Mesenchymal stem cell (in vitro differentiated cells and primary cell): ENCODE results near the gene C1orf167.

Experiments
- DNase-seq: peaks from one replicate; pipeline ENCODE4 v3.0.0-alpha.2; 2013
- H2AFZ ChIP-seq: one replicate; pipeline ENCODE4 v1.6.1; 2013; ENCODE audit warnings: low read depth, mild to moderate bottlenecking, control low read depth, inconsistent platforms, low read length, moderate library complexity
- H2AK5ac ChIP-seq: 2 replicates; pipeline ENCODE4 v1.6.1; 2013; ENCODE audit warnings: low read length, moderate library complexity, mild to moderate bottlenecking, inconsistent platforms; ENCODE audit not compliant: severe bottlenecking
- H2BK120ac ChIP-seq: one replicate; pipeline ENCODE4 v1.6.1; 2013; ENCODE audit warnings: low read depth, mild to moderate bottlenecking, inconsistent platforms, low read length, moderate library complexity
- H2BK12ac ChIP-seq, 2 experiments: one replicate each; pipeline ENCODE4 v1.6.1; 2013; ENCODE audit warnings: inconsistent platforms in 2 of 2, low read length in 2 of 2, mild to moderate bottlenecking in 2 of 2, moderate library complexity in 2 of 2, control low read depth in 1 of 2
- H2BK15ac ChIP-seq: one replicate; pipeline ENCODE4 v1.6.1; 2013; ENCODE audit warnings: mild to moderate bottlenecking, low read depth, inconsistent platforms; ENCODE audit not compliant: poor library complexity, severe bottlenecking
- H2BK5ac ChIP-seq: 2 replicates; pipeline ENCODE4 v1.6.1; 2013; ENCODE audit warnings: low read depth, mild to moderate bottlenecking, low read length, control low read depth, inconsistent platforms; ENCODE audit not compliant: poor library complexity, severe bottlenecking
- H3K14ac ChIP-seq, 2 experiments: one replicate each; pipeline ENCODE4 v1.6.1; 2013; ENCODE audit warnings: inconsistent platforms in 2 of 2, low read length in 2 of 2, control low read depth in 1 of 2, mild to moderate bottlenecking in 1 of 2, moderate library complexity in 1 of 2
- H3K18ac ChIP-seq, 2 experiments: one replicate each; pipeline ENCODE4 v1.6.1; 2013; ENCODE audit warnings: inconsistent platforms in 2 of 2, low read length in 2 of 2, control low read depth in 1 of 2, low read depth in 1 of 2, mild to moderate bottlenecking in 1 of 2
- H3K23ac ChIP-seq, 2 experiments: one replicate each; pipeline ENCODE4 v1.6.1; 2013; ENCODE audit warnings: inconsistent platforms in 2 of 2, low read length in 2 of 2, mild to moderate bottlenecking in 2 of 2, moderate library complexity in 2 of 2, control low read depth in 1 of 2
- H3K27ac ChIP-seq: 2 replicates; pipeline ENCODE4 v1.5.1; 2013; ENCODE audit warnings: mild to moderate bottlenecking, moderate library complexity, low read length, control low read depth, inconsistent platforms; ENCODE audit not compliant: poor library complexity, severe bottlenecking
- H3K27me3 ChIP-seq, 2 experiments: 2 replicates each; pipeline versions ENCODE4 v1.6.1 to v1.7.0; 2013; ENCODE audit warnings: low read length in 2 of 2, mild to moderate bottlenecking in 2 of 2, moderate library complexity in 2 of 2, control low read depth in 1 of 2, inconsistent platforms in 1 of 2; ENCODE audit not compliant: control insufficient read depth in 1 of 2, insufficient read depth in 1 of 2
- H3K36me3 ChIP-seq, 2 experiments: 2 replicates each; pipeline versions ENCODE4 v1.6.1 to v1.7.0; 2013; ENCODE audit warnings: low read length in 2 of 2, control low read depth in 1 of 2, inconsistent platforms in 1 of 2, low read depth in 1 of 2, mild to moderate bottlenecking in 1 of 2; ENCODE audit not compliant: insufficient read depth in 2 of 2, control insufficient read depth in 1 of 2
- H3K4ac ChIP-seq, 2 experiments: one replicate each; pipeline ENCODE4 v1.6.1; 2013; ENCODE audit warnings: inconsistent platforms in 2 of 2, low read length in 2 of 2, mild to moderate bottlenecking in 2 of 2, moderate library complexity in 2 of 2, control low read depth in 1 of 2, low read depth in 1 of 2
- H3K4me1 ChIP-seq: 2 replicates; pipeline ENCODE4 v1.6.1; 2013; ENCODE audit warnings: low read depth, low read length, control low read depth; ENCODE audit not compliant: control insufficient read depth, insufficient read depth
- H3K4me2 ChIP-seq: 2 replicates; pipeline ENCODE4 v1.6.1; 2013; ENCODE audit warnings: low read length, mild to moderate bottlenecking, inconsistent platforms; ENCODE audit not compliant: poor library complexity, severe bottlenecking
- H3K4me3 ChIP-seq, 2 experiments: 2 replicates each; pipeline versions ENCODE4 v1.5.1 to v1.7.0; 2013; ENCODE audit warnings: low read length in 2 of 2, mild to moderate bottlenecking in 2 of 2, control low read depth in 1 of 2, low read depth in 1 of 2; ENCODE audit not compliant: insufficient read depth in 1 of 2
- H3K79me1 ChIP-seq: replicated peaks from 2 replicates; pipeline ENCODE4 v1.6.1; 2013; ENCODE audit warnings: mild to moderate bottlenecking, control low read depth, low read length, inconsistent platforms; ENCODE audit not compliant: poor library complexity, severe bottlenecking
- H3K9ac ChIP-seq: 2 replicates; pipeline ENCODE4 v1.7.0; 2013; ENCODE audit warnings: mild to moderate bottlenecking, low read length, moderate library complexity
- H3K9me3 ChIP-seq: 2 replicates; pipeline ENCODE4 v1.7.0; 2013; ENCODE audit warnings: mild to moderate bottlenecking, low read length; ENCODE audit not compliant: control insufficient read depth
- H4K8ac ChIP-seq: one replicate; pipeline ENCODE4 v1.6.1; 2013; ENCODE audit warnings: inconsistent platforms, mild to moderate bottlenecking, low read length, moderate library complexity
- H4K91ac ChIP-seq: one replicate; pipeline ENCODE4 v1.6.1; 2013; ENCODE audit warnings: mild to moderate bottlenecking, low read length, inconsistent platforms
- WGBS: methylation state at CpG from one replicate; pipeline ENCODE4 v1.1.7; 2013; ENCODE audit warnings: mixed read lengths; 5-methylcytosine and 5-hydroxymethylcytosine counted together

The C1orf167 gene

DNA sequence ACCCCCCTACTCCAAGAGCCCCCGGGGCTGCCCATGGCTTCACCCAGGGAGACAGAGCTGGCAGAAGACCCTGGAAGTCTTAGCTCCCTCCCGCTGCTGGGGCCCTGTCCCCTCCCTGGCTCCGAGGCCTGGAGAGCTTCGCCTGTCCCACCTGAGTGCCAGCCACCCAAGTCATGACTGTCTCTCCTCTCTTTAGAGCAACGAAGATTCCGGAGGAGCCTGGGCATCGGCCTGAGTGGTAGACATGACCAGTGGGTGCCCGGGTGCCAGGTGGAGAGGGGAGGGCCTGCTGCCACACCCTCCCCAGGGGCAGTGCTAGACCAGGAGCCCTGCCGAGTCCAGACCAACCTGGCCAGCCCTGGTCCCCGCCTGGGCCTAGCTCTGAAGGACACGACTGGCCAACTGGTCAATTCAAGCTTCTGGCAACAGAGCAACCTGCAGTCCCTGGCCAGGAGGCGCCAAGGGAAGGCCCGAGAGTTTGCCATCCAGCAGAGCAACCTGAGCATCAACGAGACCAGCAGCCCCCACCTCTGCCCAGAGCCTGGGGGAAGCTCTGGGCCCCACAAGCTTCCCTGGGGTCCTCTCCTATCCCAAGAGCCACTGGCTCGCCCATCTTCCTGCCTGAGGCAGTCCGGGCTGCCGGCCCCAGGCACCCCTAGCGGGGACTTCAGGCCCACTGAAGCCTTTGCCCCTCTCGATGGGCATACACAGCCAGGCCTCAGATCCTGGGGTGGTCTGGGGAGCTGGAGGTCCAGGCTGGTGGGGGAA, 3.9 kb downstream of the C1orf167 start:
- Histone ChIP-seq H3K9me3 (no peaks in the 10 kb centered on the region), H2BK15ac (no peak overlapping the region), H3K4me3 (peak overlapping the region in 1 of 2 experiments; percentile 14), H3K4ac (no peak overlapping the region), H3K9ac (no peak overlapping the region), H3K36me3 (peaks cover 0 to 2% of the 10 kb centered on the region in 2 experiments), H3K23ac (no peak overlapping the region), H2BK12ac (no peak overlapping the region), H2BK120ac (no peak overlapping the region), H2AFZ (no peak overlapping the region), H4K91ac (no peak overlapping the region), H3K18ac (no peak overlapping the region), H3K27me3 (peaks cover 34 to 52% of the 10 kb centered on the region in 2 experiments), H4K8ac (no peak overlapping the region), H3K27ac (no peak overlapping the region), H3K4me1 (peaks cover 5% of the 10 kb centered on the region), H2BK5ac (no peak overlapping the region), H3K14ac (no peak overlapping the region), H3K4me2 (no peak overlapping the region), H2AK5ac (no peak overlapping the region), H3K79me1 (no peaks in the 10 kb centered on the region)
- no peak for DNase-seq
- WGBS = 81% methylated on average over 16 of the region's 19 CpGs

DNA sequence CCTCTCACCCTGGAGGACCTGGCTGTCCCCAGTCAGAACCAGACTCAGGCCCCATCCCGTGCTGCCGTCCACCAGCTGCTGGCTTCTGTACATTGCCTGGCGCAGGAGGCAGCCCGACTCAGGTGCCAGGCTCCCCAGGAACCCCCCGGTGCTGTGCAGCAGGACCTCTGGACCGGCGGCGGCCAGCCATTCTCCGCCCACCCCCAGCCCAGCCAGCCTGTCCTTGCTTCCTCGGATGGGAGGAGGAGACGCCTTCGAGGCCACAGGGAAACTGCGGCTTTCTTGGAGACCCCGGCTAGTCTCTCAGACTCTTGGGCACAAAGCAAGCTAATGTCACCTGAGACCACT, 4.4 kb downstream of the C1orf167 start:
- H3K79me1 ChIP-seq = no peaks in the 10 kb centered on the region
- no peak overlapping the region for H2BK120ac ChIP-seq
- H2AK5ac ChIP-seq = no peak overlapping the region
- H3K23ac ChIP-seq = no peak overlapping the region
- no peak overlapping the region for H3K4ac ChIP-seq
- H4K91ac ChIP-seq = no peak overlapping the region
- H3K9ac ChIP-seq = no peak overlapping the region
- H2BK15ac ChIP-seq = no peak overlapping the region
- H3K14ac ChIP-seq = no peak overlapping the region
- 86% methylated on average over 14 of the region's 14 CpGs for whole genome bisulfite sequencing
- no peak overlapping the region for H4K8ac ChIP-seq
- H3K9me3 ChIP-seq = no peaks in the 10 kb centered on the region
- H3K36me3 ChIP-seq = peaks cover 0 to 2% of the 10 kb centered on the region in 2 experiments
- no peak overlapping the region for H3K27ac ChIP-seq
- no peak overlapping the region for H2BK12ac ChIP-seq
- H2BK5ac ChIP-seq = no peak overlapping the region
- no peak overlapping the region for H2AFZ ChIP-seq
- no peak overlapping the region for H3K4me2 ChIP-seq
- DNase-seq = no peak
- H3K4me3 ChIP-seq = no peak overlapping the region
- H3K27me3 ChIP-seq = peaks cover 31 to 47% of the 10 kb centered on the region in 2 experiments
- peaks cover 5% of the 10 kb centered on the region for H3K4me1 ChIP-seq
- no peak overlapping the region for H3K18ac ChIP-seq

DNA sequence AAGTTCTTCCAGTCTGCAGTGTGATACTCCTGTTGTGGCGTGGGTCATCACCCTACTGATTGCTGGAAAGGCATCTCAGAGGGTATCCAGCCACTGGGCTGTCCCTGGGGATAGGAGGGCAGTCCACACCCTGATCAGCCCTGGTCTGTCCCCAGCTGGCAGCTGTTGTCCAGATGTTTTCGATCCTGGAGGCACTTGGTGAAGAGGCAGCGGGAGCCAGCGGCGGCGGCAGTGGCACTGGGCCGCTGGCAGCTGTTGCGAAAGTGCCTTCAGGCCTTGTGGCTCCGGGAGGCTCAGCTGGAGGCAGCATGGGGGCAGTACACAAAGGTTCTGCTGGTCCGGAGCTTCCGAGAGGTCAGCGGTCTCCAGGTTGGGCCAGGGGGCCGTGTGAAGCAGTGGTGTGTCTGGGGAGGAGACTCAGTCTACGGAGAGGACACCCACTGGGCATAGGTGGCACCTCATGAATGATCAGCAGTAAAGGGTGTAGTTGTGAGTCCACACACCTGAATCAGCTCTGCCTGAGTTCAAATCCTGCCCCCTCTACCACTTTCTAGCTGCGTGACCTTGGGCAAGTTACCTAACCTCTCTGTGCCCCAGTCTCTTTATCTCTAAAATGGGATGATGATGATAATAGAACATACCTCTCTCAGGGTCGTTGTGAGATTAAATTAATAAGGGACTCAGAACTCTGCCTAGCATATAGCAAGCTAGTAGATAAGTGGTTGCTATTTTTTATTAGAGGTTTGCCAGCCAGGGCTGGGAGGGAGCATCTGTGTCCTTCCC, 6.1 kb downstream of the C1orf167 start:
- Histone ChIP-seq H2AFZ (no peak overlapping the region), H4K91ac (peak overlapping the region; percentile 1), H3K36me3 (no peaks in the 10 kb centered on the region), H3K79me1 (no peaks in the 10 kb centered on the region), H2BK15ac (no peak overlapping the region), H3K4me1 (no peaks in the 10 kb centered on the region), H3K23ac (no peak overlapping the region), H2BK120ac (no peak overlapping the region), H2AK5ac (no peak overlapping the region), H3K4me2 (no peak overlapping the region), H3K9me3 (no peaks in the 10 kb centered on the region), H3K9ac (no peak overlapping the region), H2BK12ac (no peak overlapping the region), H4K8ac (no peak overlapping the region), H2BK5ac (no peak overlapping the region), H3K27ac (no peak overlapping the region), H3K14ac (no peak overlapping the region), H3K4me3 (no peak overlapping the region), H3K27me3 (peaks cover 15 to 31% of the 10 kb centered on the region in 2 experiments), H3K18ac (no peak overlapping the region), H3K4ac (no peak overlapping the region)
- WGBS = 85% methylated on average over 15 of the region's 16 CpGs
- DNase-seq = no peak

GRCh38 chr1:11768821-11769220, 6.8 kb downstream of the C1orf167 start:
- H3K36me3 ChIP-seq = no peaks in the 10 kb centered on the region
- no peak overlapping the region for H4K91ac ChIP-seq
- no peak overlapping the region for H3K9ac ChIP-seq
- no peak overlapping the region for H3K18ac ChIP-seq
- WGBS = 56% methylated on average over 3 of the region's 4 CpGs
- no peak overlapping the region for H3K23ac ChIP-seq
- H3K4me1 ChIP-seq = no peaks in the 10 kb centered on the region
- H3K79me1 ChIP-seq = no peaks in the 10 kb centered on the region
- peak overlapping the region; percentile 16 for H4K8ac ChIP-seq
- H3K9me3 ChIP-seq = no peaks in the 10 kb centered on the region
- no peak overlapping the region for H2BK15ac ChIP-seq
- H2AFZ ChIP-seq = no peak overlapping the region
- no peak overlapping the region for H2BK5ac ChIP-seq
- no peak overlapping the region for H2BK12ac ChIP-seq
- H3K4ac ChIP-seq = no peak overlapping the region
- no peak for DNase-seq
- no peak overlapping the region for H3K27ac ChIP-seq
- no peak overlapping the region for H2AK5ac ChIP-seq
- no peak overlapping the region for H3K14ac ChIP-seq
- H3K27me3 ChIP-seq = peaks cover 15 to 30% of the 10 kb centered on the region in 2 experiments
- no peak overlapping the region for H3K4me3 ChIP-seq
- H3K4me2 ChIP-seq = no peak overlapping the region
- H2BK120ac ChIP-seq = no peak overlapping the region
